Calu3 (cell line): ENCODE data around the gene C1QTNF9. TPM values are rescaled to one million over a fixed set of nuclear protein-coding genes. Genes with fewer than 3 reads are reported as not detected.
"Not testable (repeated sequence)": the region's sequence is repeated elsewhere in the genome, so short reads cannot be mapped to it uniquely, and the experiment has no call there.

Experiments used
- BruUV-seq: library from RNA; stranded (reverse); fragments of 400-500 nt; replicated peaks from 2 replicates; lab custom pipeline; 2021; lab: Mats Ljungman, UMichigan
- CTCF ChIA-PET: fragments of 300-600 bp; sonication (Branson Sonifier 250); formaldehyde crosslinking; loops from one replicate; lab custom pipeline; 2022; ENCODE audit warnings: antibody characterized with exemption; lab: Charles Lee
- DNase-seq: peaks from one replicate; pipeline ENCODE4 v3.0.0; 2022
- H3K27ac Mint-ChIP-seq: one replicate; pipeline ENCODE4 v1.8.0; 2022; ENCODE audit warnings: mixed read lengths; ENCODE audit not compliant: unreplicated experiment
- H3K27me3 Mint-ChIP-seq: one replicate; pipeline ENCODE4 v1.8.0; 2022; ENCODE audit warnings: mixed read lengths; ENCODE audit not compliant: unreplicated experiment
- H3K36me3 Mint-ChIP-seq: one replicate; pipeline ENCODE4 v1.8.0; 2022; ENCODE audit warnings: mild to moderate bottlenecking, moderate library complexity, mixed read lengths; ENCODE audit not compliant: insufficient read depth, unreplicated experiment
- H3K4me1 Mint-ChIP-seq: one replicate; pipeline ENCODE4 v1.8.0; 2022; ENCODE audit warnings: mild to moderate bottlenecking, low read depth, mixed read lengths; ENCODE audit not compliant: unreplicated experiment
- H3K4me3 Mint-ChIP-seq: one replicate; pipeline ENCODE4 v1.8.0; 2022; ENCODE audit warnings: mild to moderate bottlenecking, low read depth, moderate library complexity, mixed read lengths; ENCODE audit not compliant: unreplicated experiment
- H3K9me3 Mint-ChIP-seq: one replicate; pipeline ENCODE4 v1.8.0; 2022; ENCODE audit warnings: low read depth, mixed read lengths; ENCODE audit not compliant: unreplicated experiment
- intact Hi-C: fragments of 100-400 bp; cut with micrococcal nuclease; formaldehyde crosslinking; loops from one replicate; pipeline ENCODE4 v1.10.0; 2022; ENCODE audit not compliant: unreplicated experiment
- total RNA-seq: library from RNA; stranded (reverse); gene quantifications from 2 replicates; pipeline ENCODE4 v1.2.3, GENCODE V29; 2022
- TF ChIP-seq, protein P1 (sequence below): fragments of 200-600 bp; IDR thresholded peaks from one replicate; pipeline ENCODE4 v1.8.0; 2022; ENCODE audit warnings: antibody characterized with exemption; ENCODE audit not compliant: unreplicated experiment

C1QTNF9 gene
- total RNA-seq, 1 experiment from 2014 or later = not detected

DNA sequence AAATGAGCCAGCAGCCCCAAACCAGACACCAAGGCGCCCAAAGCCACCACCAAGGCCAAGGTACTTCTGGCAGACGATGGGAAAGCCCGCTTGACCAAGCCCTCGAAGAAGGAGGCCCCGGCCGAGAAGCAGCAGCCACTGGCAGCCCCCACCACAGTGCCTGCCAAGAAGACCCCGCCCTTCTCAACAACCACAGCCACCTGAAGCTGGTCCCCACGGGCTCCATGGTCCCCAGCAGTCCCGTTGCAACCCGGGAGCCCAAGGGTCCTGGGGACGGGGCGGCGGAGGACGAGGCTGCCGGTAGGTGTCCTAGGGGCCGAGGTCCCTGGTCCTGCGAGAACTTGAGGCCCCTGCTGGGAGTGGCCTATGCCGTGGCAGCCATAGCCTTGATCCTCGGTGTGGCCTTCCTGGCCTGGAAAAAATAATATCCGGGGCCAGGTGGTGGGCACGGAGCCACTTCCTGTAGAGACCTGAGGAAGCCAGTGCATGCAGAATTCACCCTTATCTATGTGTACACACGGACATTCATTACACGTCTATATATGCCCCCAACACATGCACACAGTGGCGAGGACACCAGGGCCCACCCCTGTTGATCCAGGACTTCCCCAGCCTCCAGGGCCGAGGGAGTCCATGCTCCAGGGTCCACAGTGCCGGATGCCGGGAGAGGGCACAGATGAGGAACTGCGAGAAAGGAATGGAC is 13.8 kb downstream of the C1QTNF9 start:
- CTCF ChIA-PET = no interaction called here

DNA sequence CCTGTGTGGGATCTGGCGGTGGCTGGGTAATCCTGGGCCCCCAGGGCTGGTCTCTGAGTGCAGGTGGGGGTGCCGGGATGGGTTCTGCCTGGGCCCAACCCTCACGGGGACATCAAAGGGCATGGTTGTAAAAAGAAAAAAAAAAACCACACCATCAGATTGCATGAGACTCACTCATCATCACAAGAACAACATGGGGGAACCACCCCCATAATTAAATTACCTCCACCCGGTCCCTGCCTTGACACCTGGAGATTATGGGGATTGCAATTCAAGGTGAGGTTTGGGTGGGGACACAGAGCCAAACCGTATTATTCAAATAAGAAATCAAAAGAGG is 14.3 kb downstream of the C1QTNF9 start:
- Mint-ChIP-seq H3K4me3 (no peak overlapping the region), H3K27ac (no peak overlapping the region), H3K9me3 (no peaks in the 10 kb centered on the region), H3K4me1 (no peaks in the 10 kb centered on the region), H3K36me3 (no peaks in the 10 kb centered on the region), H3K27me3 (no peaks in the 10 kb centered on the region)
- TF ChIP-seq, protein P1, sequence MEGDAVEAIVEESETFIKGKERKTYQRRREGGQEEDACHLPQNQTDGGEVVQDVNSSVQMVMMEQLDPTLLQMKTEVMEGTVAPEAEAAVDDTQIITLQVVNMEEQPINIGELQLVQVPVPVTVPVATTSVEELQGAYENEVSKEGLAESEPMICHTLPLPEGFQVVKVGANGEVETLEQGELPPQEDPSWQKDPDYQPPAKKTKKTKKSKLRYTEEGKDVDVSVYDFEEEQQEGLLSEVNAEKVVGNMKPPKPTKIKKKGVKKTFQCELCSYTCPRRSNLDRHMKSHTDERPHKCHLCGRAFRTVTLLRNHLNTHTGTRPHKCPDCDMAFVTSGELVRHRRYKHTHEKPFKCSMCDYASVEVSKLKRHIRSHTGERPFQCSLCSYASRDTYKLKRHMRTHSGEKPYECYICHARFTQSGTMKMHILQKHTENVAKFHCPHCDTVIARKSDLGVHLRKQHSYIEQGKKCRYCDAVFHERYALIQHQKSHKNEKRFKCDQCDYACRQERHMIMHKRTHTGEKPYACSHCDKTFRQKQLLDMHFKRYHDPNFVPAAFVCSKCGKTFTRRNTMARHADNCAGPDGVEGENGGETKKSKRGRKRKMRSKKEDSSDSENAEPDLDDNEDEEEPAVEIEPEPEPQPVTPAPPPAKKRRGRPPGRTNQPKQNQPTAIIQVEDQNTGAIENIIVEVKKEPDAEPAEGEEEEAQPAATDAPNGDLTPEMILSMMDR = no peak
- BruUV-seq = no TSS peak
- DNase-seq = no peak
- intact Hi-C loops = loop anchor here (5.0 to 10.0 kb wide), 2 partner anchors 81 to 234 kb away; no protein-coding TSS in a partner anchor
- CTCF ChIA-PET = interaction anchor here (0.7 kb wide), 2 partner anchors 89 to 1950 kb away, joined by 3 read pairs; no protein-coding TSS in a partner anchor

More for the DNA sequence above, 13.8 kb downstream of the C1QTNF9 start:
- Mint-ChIP-seq H3K4me1 (no peaks in the 10 kb centered on the region), H3K36me3 (no peaks in the 10 kb centered on the region), H3K9me3 (no peaks in the 10 kb centered on the region), H3K4me3 (no peak overlapping the region), H3K27me3 (no peaks in the 10 kb centered on the region), H3K27ac (no peak overlapping the region)
- intact Hi-C loops = loop anchor here (5.0 to 10.0 kb wide), 2 partner anchors 82 to 234 kb away; no protein-coding TSS in a partner anchor
- BruUV-seq = no TSS peak
- DNase-seq = no peak
- TF ChIP-seq, protein P1 = no peak

DNA sequence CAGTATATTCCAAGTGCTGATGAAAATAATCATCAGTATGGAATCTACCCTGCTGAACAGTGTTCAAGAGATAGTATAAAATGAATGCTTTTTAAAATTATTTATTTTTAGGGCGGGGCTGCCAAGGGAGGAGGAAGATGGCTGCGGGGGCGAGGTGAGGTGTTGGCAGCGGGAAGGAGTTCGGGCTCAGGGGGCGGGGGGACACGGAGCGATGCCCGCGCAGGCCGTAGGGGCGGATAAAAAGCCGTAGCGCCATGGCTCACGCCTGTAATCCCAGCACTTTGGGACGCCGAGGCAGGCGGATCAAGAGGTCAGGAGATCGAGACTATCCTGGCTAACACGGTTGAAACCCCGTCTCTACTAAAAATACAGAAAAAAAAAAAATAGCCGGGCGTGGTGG is 18.2 kb downstream of the C1QTNF9 start:
- CTCF ChIA-PET, DNase-seq, BruUV-seq, H3K9me3 Mint-ChIP-seq, H3K4me3 Mint-ChIP-seq, H3K27me3 Mint-ChIP-seq, H3K36me3 Mint-ChIP-seq, H3K27ac Mint-ChIP-seq, H3K4me1 Mint-ChIP-seq: not testable (repeated sequence)
- intact Hi-C loops = loop anchor here (10.0 kb wide), 1 partner anchor 77 kb away; no protein-coding TSS in a partner anchor

DNA sequence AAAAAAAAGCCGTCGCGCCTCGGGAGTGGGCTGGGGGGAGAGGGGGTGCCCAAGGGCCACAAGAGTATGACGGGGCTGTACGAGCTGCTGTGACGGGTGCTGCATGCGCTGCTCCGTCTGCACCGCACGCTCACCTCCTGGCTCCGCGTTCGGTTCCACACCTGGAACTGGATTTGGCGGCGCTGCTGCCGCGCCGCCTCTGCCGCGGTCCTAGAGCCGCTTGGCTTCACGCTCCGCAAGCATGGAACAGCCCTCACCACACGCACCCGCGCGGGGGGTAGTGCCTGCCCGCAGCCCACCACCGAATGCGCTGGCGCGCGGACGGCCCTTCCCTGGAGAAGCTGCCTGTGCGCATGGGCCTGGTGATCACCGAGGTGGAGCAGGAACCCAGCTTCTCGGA is 18.8 kb downstream of the C1QTNF9 start:
- CTCF ChIA-PET = no interaction called here
- Mint-ChIP-seq H3K4me1 (no peaks in the 10 kb centered on the region), H3K4me3 (no peak overlapping the region), H3K36me3 (no peaks in the 10 kb centered on the region), H3K9me3 (no peaks in the 10 kb centered on the region), H3K27ac (no peak overlapping the region), H3K27me3 (no peaks in the 10 kb centered on the region)
- TF ChIP-seq, protein P1 = no peak
- intact Hi-C loops = loop anchor here (10.0 kb wide), 1 partner anchor 77 kb away; no protein-coding TSS in a partner anchor
- no peak for DNase-seq
- BruUV-seq = no TSS peak

DNA sequence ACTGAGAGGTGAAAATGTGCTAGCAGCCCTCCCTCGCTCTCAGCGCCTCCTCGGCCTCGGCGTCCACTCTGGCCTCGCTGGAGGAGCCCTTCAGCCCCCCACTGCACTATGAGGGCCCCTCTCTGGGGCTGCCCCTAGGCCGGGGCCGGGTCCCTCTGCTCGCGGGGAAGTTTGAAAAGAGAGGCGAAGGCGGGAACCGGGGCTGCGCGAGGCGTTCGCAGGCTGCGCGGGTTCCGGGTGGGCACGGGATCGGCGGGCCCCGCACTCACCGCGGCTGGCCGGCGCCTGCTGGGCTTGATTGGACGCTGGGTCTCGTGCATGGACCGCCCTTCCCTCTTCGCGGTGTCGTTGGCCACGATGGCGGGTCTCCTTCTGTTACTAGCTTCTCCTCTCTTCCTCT is 29.3 kb downstream of the C1QTNF9 start:
- intact Hi-C loops = no loop called here
- no peaks in the 10 kb centered on the region for H3K4me1 Mint-ChIP-seq

More for the DNA sequence above, 29.3 kb downstream of the C1QTNF9 start:
- BruUV-seq = no TSS peak
- Mint-ChIP-seq H3K9me3 (no peaks in the 10 kb centered on the region), H3K36me3 (no peaks in the 10 kb centered on the region), H3K4me3 (no peak overlapping the region), H3K27ac (no peak overlapping the region), H3K27me3 (no peaks in the 10 kb centered on the region)
- TF ChIP-seq, protein P1 = no peak
- DNase-seq = no peak
- CTCF ChIA-PET = no interaction called here
